GM18873 (cell line): ENCODE data around the gene BFSP2.

Source experiments
- ATAC-seq: cut with Tn5 transposase; IDR thresholded peaks from one replicate; pipeline ENCODE4 v1.9.1; 2021; ENCODE audit warnings: mild to moderate bottlenecking, moderate library complexity, moderate number of reproducible peaks; ENCODE audit not compliant: unreplicated experiment, low FRiP score

The BFSP2 gene

GRCh38 chr3:133381346-133382109 is 18.3 kb upstream of the BFSP2 start:
- no peak for ATAC-seq

- no peak for ATAC-seq
Measured at GRCh38 chr3:133383175-133383574, 16.7 kb upstream of the BFSP2 start.

DNA sequence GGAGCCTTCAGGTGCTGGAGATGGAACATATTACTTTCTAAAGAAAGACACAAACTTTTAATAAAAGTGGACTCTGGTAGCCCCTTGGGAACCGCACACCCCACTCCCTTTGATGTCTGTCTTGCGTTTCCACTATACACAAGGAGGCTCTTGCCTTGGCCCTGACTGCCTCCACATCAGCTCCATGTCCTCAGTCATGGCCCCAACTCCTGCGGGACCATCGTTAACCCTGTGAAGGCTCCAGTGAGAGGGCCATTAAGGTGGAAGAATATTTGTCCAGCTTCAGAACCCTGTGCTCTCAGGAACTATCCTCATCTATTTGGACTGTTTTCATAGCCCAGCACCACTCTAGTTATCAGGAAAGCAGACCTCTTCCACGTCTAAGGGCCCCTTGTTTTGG is 16.1 kb upstream of the BFSP2 start:
- ATAC-seq: no peak

GRCh38 chr3:133384331-133385027 is 15.4 kb upstream of the BFSP2 start:
- ATAC-seq: no peak

GRCh38 chr3:133386876-133387275 is 13.0 kb upstream of the BFSP2 start:
- no peak for ATAC-seq

- ATAC-seq: no peak
Measured at GRCh38 chr3:133387341-133387740, 12.5 kb upstream of the BFSP2 start.

GRCh38 chr3:133388696-133389395 is 11.0 kb upstream of the BFSP2 start:
- ATAC-seq: no peak

- no peak for ATAC-seq
Measured at GRCh38 chr3:133390715-133391114, 9.1 kb upstream of the BFSP2 start.

GRCh38 chr3:133393204-133393603 is 6.7 kb upstream of the BFSP2 start:
- no peak for ATAC-seq

- ATAC-seq: no peak
Measured at GRCh38 chr3:133393691-133394474, 6.0 kb upstream of the BFSP2 start.

- ATAC-seq: no peak
Measured at GRCh38 chr3:133394561-133395311, 5.1 kb upstream of the BFSP2 start.

DNA sequence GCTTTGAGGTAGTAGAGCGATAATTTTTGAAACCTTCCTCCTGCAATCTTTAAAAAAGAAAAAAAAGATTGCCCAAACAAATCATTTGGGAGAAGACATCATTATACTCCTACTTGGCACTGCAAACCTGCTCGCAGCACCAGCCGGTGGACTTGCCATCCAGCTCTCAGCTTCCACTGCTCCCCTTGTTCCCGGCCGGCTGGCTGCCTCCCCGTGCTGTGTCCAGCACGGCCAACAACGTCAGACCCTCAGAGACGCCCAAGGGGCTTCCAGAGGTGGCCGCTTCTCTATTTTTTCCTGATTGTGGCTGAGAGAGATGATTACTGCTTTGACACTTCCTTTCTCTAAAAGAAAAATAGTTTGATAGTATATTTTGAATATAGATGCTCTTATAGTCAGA is 3.0 kb upstream of the BFSP2 start:
- ATAC-seq: no peak

- no peak for ATAC-seq
Measured at GRCh38 chr3:133401374-133402135, 1.7 kb downstream of the BFSP2 start.

GRCh38 chr3:133404920-133405319 is 5.1 kb downstream of the BFSP2 start:
- no peak for ATAC-seq

DNA sequence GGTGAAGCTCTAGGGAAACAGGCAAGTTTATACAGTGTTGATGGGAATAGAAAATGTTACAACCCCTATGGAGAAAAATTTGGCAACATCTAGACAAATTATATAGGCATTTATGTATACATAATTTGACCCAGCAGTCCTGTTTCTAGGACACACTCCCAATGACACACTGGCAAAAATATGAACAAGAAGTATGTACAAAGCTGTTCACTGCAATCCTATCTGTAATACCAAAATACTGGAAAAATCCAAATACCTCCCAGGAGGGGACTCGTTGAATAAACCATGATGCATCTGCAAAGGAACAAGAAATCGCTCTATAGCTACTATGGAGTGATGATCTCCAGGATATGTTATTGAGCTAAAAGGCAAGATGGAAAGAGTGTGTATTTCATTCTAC is 8.5 kb downstream of the BFSP2 start:
- ATAC-seq: no peak

- ATAC-seq: no peak
Measured at GRCh38 chr3:133408961-133409360, 9.1 kb downstream of the BFSP2 start.

DNA sequence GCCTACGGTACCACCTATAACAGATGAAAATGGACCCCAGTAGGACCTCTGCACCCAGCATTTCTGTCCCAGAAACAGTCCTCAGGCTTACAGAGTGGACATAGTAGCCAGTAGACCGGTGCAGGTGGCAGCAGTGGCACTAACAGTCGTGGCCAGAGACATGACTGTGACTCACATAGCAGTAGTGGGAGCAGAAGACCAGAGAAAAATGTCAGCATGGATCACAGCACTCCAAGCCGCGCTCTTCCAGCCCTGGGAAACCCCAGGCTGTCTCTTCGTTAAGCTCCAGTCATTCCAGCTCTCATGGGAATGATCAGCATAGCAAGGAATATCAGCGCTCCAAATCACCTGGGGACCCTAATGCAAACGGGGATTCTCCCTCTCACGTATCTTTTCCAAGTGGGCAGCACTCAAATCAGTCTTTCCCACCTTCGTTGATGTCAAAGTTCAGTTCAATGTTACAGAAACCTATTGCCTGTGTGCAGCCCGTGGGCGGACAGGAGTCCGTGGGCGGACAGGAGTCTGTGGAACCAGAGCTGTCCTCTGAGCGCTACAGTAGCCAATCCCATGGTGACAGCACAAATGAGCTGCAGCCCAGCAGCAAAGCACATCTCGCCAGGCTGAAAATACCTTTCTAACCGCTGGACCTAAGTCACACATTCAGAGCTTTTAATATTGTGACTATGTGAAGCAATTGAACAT is 10.5 kb downstream of the BFSP2 start:
- ATAC-seq: no peak
